Measurements from ENCODE around the gene IL6R. TPM values are rescaled to one million over a fixed set of nuclear protein-coding genes. Genes with fewer than 3 reads are reported as not detected.
"Not testable (repeated sequence)": the region's sequence is repeated elsewhere in the genome, so short reads cannot be mapped to it uniquely, and the experiment has no call there.

The IL6R gene
- total and polyA plus RNA-seq, 3 experiments from 2014 or later, result 2.8 to 12.8 (median 3.8) TPM

DNA sequence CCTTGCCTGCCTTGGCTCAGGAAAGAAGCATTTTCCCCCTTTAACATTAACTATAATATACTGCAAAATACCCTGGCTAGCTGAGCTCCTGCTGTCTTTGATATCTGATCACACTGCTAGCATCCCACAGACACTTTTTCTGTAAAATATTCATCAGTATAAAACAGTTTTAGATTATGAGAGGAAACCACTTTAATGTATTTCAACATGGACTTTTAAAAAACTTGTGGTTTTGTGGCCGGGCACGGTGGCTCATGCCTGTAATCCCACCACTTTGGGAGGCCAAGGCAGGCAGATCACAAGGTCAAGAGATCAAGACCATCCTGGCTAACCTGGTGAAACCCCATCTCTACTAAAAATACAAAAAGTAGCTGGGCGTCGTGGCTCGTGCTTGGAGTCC, 81.6 kb downstream of the IL6R start:
- H3K9me3 ChIP-seq (ENCODE audit: low read length); H3K27ac Mint-ChIP-seq; H3K36me3 Mint-ChIP-seq; H3K4me3 ChIP-seq (ENCODE audit: low read length); H3K4me3 Mint-ChIP-seq; H3K27me3 ChIP-seq (ENCODE audit: insufficient read depth, low read length, poor library complexity, severe bottlenecking); H3K4me1 ChIP-seq (ENCODE audit: insufficient read depth, low read length); H3K9me3 Mint-ChIP-seq; H3K27ac ChIP-seq (ENCODE audit: low read depth, low read length); POLR2A ChIA-PET; DNase-seq; H3K27me3 Mint-ChIP-seq; H3K36me3 ChIP-seq (ENCODE audit: insufficient read depth, low read length); H3K4me1 Mint-ChIP-seq: not testable (repeated sequence)
- CTCF ChIA-PET, result interaction anchor here (0.8 kb wide), 1 partner anchor 273 kb away, joined by 3 read pairs; no protein-coding TSS in a partner anchor

DNA sequence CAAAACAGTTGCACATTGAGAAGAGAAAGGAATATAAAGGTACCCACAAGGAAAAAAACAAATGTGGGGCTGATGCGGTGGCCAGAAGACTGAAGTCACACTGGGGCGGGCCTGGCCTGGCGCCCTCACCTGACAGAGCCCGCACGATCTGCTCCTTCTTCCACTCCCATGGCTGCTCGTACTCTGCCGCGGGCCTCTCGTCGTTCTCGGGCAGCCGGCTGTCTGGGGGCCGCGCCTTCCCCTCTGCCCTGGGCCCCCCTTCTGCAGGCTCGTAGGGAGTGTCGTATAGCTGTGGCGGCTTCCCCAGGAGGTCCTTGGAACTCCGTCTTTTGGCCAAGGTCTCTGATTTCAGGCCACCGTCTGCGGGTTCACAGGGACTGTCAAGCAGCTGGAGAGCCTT, 83.8 kb downstream of the IL6R start:
- no peaks in the 10 kb centered on the region for H3K27me3 ChIP-seq (ENCODE audit: insufficient read depth, low read length, poor library complexity, severe bottlenecking)
- Mint-ChIP-seq H3K4me1 (peaks cover 19 to 25% (median 24%) of the 10 kb centered on the region in 3 donors), H3K27me3 (peaks cover 0 to 1% of the 10 kb centered on the region in 2 donors), H3K36me3 (no peaks in the 10 kb centered on the region), H3K4me3 (no peak overlapping the region), H3K9me3 (no peaks in the 10 kb centered on the region), H3K27ac (no peak overlapping the region)
- ChIA-PET POLR2A (no interaction called here), CTCF (no interaction called here)
- peaks cover 18% of the 10 kb centered on the region for H3K4me1 ChIP-seq (ENCODE audit: insufficient read depth, low read length)
- no peaks in the 10 kb centered on the region for H3K9me3 ChIP-seq (ENCODE audit: low read length)
- no peak overlapping the region for H3K27ac ChIP-seq (ENCODE audit: low read depth, low read length)
- H3K36me3 ChIP-seq (ENCODE audit: insufficient read depth, low read length), result no peaks in the 10 kb centered on the region
- DNase-seq, result no peak
- H3K4me3 ChIP-seq (ENCODE audit: low read length), result no peak overlapping the region

DNA sequence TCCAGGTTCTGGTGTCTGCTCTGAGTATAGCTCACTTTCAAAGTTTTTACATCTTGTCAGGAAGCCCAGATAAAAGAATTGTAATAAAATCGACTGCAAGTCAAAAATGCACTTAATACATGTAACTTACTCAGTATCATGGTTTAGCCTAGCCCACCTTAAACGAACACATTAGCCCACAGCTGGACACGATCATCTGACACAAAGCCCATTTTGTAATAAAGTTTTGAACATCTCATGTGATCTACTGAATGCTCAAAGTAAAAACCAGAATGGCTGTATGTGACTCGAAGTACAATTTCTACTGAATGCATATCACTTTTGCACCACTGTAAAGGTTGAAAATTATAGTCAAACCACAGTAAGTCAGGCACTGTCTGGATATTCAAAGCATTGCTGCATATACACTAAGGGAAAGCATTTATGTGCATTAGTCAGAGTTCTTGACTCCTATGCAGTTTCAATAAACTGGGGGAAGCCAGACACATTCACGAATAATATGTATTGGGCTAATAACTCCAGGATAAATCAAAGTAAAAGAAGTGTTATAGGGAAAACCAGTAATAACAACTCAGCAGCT, 84.6 kb downstream of the IL6R start:
- Histone ChIP-seq H3K27ac (ENCODE audit: low read depth, low read length) (no peak overlapping the region), H3K27me3 (ENCODE audit: insufficient read depth, low read length, poor library complexity, severe bottlenecking) (no peaks in the 10 kb centered on the region), H3K9me3 (ENCODE audit: low read length) (no peaks in the 10 kb centered on the region), H3K36me3 (ENCODE audit: insufficient read depth, low read length) (no peaks in the 10 kb centered on the region), H3K4me3 (ENCODE audit: low read length) (no peak overlapping the region), H3K4me1 (ENCODE audit: insufficient read depth, low read length) (peaks cover 19% of the 10 kb centered on the region)
- Mint-ChIP-seq H3K36me3 (no peaks in the 10 kb centered on the region), H3K27ac (no peak overlapping the region), H3K9me3 (no peaks in the 10 kb centered on the region), H3K4me1 (peaks cover 21 to 27% (median 25%) of the 10 kb centered on the region in 3 donors), H3K4me3 (no peak overlapping the region), H3K27me3 (peaks cover 0 to 1% of the 10 kb centered on the region in 2 donors)
- ChIA-PET POLR2A (no interaction called here), CTCF (interaction anchor here (1.1 to 1.8 kb wide), 2 partner anchors 9 to 10 kb away, joined by 3 to 4 read pairs; no protein-coding TSS in a partner anchor)
- DNase-seq, result no peak

DNA sequence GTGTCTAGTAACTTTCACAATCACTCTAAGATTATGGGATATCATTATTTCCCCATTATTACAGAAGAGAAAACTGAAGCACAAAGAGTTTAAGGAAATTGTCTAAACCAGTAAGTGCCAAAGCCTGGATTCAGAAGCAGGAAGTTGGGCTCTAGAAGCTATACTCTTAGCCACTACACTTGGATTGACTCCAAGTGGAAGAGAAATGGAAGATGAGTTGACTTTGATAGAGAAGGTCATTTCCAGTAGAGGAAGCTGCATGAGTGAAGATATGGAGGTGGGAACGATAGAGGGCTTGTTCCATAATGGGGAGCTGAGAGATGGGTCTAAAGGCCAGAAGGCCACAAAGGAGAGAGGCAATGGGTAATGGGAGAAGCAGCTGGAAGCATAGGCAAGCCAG, 85.2 kb downstream of the IL6R start:
- ChIA-PET CTCF (interaction anchor here (0.9 to 1.8 kb wide), 3 partner anchors 10 to 42 kb away, joined by 3 to 4 read pairs (median 3); no protein-coding TSS in a partner anchor), POLR2A (no interaction called here)
- H3K4me3 ChIP-seq (ENCODE audit: low read length), result no peak overlapping the region
- no peaks in the 10 kb centered on the region for H3K27me3 ChIP-seq (ENCODE audit: insufficient read depth, low read length, poor library complexity, severe bottlenecking)
- H3K27ac Mint-ChIP-seq, result no peak overlapping the region
- peaks cover 0 to 1% of the 10 kb centered on the region in 2 donors for H3K27me3 Mint-ChIP-seq
- DNase-seq, result no peak
- H3K27ac ChIP-seq (ENCODE audit: low read depth, low read length), result no peak overlapping the region
- H3K9me3 Mint-ChIP-seq, result no peaks in the 10 kb centered on the region
- H3K4me1 ChIP-seq (ENCODE audit: insufficient read depth, low read length), result peaks cover 20% of the 10 kb centered on the region
- H3K36me3 Mint-ChIP-seq, result no peaks in the 10 kb centered on the region
- H3K4me3 Mint-ChIP-seq, result no peak overlapping the region
- H3K9me3 ChIP-seq (ENCODE audit: low read length), result no peaks in the 10 kb centered on the region
- H3K36me3 ChIP-seq (ENCODE audit: insufficient read depth, low read length), result no peaks in the 10 kb centered on the region
- peaks cover 21 to 27% (median 26%) of the 10 kb centered on the region in 3 donors for H3K4me1 Mint-ChIP-seq

DNA sequence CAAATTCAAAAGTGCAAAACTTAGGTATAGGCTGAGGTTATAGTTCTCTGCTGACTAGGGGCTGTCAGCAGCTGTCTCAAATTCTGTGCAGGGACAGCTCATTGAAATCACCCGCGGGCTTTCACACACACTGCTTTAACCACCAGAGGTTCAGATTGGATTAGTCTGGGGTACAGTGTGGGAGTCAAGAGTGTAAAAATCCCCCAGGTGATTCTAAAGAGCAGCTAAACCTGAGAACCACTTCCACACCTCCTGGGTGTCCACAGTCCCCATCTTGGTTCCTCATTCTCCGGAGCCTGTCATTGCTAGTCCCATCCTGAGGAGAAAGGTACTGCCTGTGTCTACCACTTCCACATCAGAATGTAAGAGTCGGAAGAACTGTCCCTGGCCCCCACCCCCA, 87.0 kb downstream of the IL6R start:
- no peaks in the 10 kb centered on the region for H3K27me3 ChIP-seq (ENCODE audit: insufficient read depth, low read length, poor library complexity, severe bottlenecking)
- Mint-ChIP-seq H3K36me3 (no peaks in the 10 kb centered on the region), H3K4me3 (peak overlapping the region in 2 of 7 donors; percentile 48 to 53), H3K27ac (peak overlapping the region in 4 of 8 donors; percentile 74 to 90 (median 80)), H3K4me1 (peaks cover 32 to 39% (median 35%) of the 10 kb centered on the region in 3 donors), H3K27me3 (peaks cover 1 to 3% of the 10 kb centered on the region in 2 donors), H3K9me3 (no peaks in the 10 kb centered on the region)
- ChIA-PET CTCF (interaction anchor here (1.1 kb wide), 1 partner anchor 55 kb away, joined by 3 read pairs; no protein-coding TSS in a partner anchor), POLR2A (no interaction called here)
- H3K36me3 ChIP-seq (ENCODE audit: insufficient read depth, low read length), result no peaks in the 10 kb centered on the region
- DNase-seq, result no peak
- no peak overlapping the region for H3K27ac ChIP-seq (ENCODE audit: low read depth, low read length)
- H3K4me3 ChIP-seq (ENCODE audit: low read length), result no peak overlapping the region
- H3K9me3 ChIP-seq (ENCODE audit: low read length), result no peaks in the 10 kb centered on the region
- H3K4me1 ChIP-seq (ENCODE audit: insufficient read depth, low read length), result peaks cover 37% of the 10 kb centered on the region

DNA sequence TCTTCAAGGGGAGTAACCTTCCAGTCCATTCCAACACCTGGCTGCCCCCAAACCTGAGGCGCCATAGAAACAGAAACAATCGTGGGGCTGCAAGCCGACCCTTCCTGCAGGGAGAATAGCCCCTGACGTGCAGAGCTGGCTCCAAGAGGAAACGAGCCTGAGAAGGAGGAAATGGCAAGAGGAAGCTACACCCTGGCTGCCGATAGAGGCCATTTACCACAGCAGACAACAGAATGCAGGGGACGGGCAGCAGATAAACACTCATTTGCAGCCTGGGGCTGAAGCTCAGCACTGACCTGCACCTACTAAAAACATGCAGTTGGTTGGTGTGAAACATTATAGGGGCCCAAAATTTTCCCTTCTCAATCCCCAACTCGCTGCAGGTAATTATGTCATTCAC, 88.1 kb downstream of the IL6R start:
- peak overlapping the region; percentile 21 to 85 (median 76) for H3K4me3 Mint-ChIP-seq
- DNase-seq, result peak in 1 of 5 donors; percentile 49
- CTCF ChIA-PET, result interaction anchor here (1.4 kb wide), 1 partner anchor 385 kb away, joined by 5 read pairs; no protein-coding TSS in a partner anchor
- no peaks in the 10 kb centered on the region for H3K9me3 Mint-ChIP-seq
- H3K4me3 ChIP-seq (ENCODE audit: low read length), result no peak overlapping the region
- H3K27me3 Mint-ChIP-seq, result peaks cover 1 to 4% of the 10 kb centered on the region in 2 donors
- peak overlapping the region in 6 of 8 donors; percentile 4 to 90 (median 68) for H3K27ac Mint-ChIP-seq
- H3K27ac ChIP-seq (ENCODE audit: low read depth, low read length), result no peak overlapping the region
- POLR2A ChIA-PET, result no interaction called here
- peaks cover 39% of the 10 kb centered on the region for H3K4me1 ChIP-seq (ENCODE audit: insufficient read depth, low read length)
- H3K36me3 ChIP-seq (ENCODE audit: insufficient read depth, low read length), result no peaks in the 10 kb centered on the region
- H3K36me3 Mint-ChIP-seq, result no peaks in the 10 kb centered on the region
- peaks cover 35 to 40% (median 36%) of the 10 kb centered on the region in 3 donors for H3K4me1 Mint-ChIP-seq
- H3K27me3 ChIP-seq (ENCODE audit: insufficient read depth, low read length, poor library complexity, severe bottlenecking), result no peaks in the 10 kb centered on the region
- H3K9me3 ChIP-seq (ENCODE audit: low read length), result no peaks in the 10 kb centered on the region

DNA sequence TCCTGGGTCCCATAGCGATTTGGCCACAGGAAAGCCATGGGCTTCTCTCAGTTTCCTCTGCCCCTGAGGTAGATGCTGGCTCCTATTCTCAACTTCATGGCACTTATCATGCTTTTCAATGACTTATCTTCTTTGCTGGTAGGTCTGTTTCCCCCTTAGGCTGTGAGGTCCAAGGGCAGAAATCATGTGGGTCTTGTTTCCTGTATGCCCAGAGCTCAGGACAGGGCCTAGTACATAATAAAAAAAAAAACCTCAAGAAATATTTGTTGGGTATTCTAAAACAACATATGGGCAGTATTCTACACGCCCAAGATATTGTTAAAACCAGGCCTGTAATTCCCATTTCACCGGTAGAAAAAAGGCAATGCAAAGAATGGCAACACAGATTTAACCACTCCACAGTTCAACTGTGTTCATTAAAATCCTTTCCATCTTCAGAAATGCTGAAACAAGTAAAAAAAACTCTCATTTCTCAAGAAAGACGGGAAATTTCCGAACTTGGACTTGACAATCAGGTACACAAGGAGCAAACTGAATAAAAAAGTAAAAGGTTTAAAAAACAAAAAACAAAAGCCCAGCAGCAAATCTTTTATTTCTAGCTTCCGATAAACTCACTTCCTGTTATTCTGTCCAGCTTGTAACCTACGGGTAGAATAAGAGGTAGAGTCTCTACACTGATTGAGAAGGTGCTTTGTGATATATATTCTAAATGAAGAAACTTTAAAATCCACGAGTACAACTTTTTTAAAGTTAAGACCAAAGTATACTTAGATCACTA, 90.5 kb downstream of the IL6R start:
- H3K36me3 Mint-ChIP-seq, result no peaks in the 10 kb centered on the region
- no peaks in the 10 kb centered on the region for H3K9me3 Mint-ChIP-seq
- H3K4me3 ChIP-seq (ENCODE audit: low read length), result no peak overlapping the region
- no peaks in the 10 kb centered on the region for H3K9me3 ChIP-seq (ENCODE audit: low read length)
- H3K4me3 Mint-ChIP-seq, result no peak overlapping the region
- peaks cover 39% of the 10 kb centered on the region for H3K4me1 ChIP-seq (ENCODE audit: insufficient read depth, low read length)
- H3K4me1 Mint-ChIP-seq, result peaks cover 35 to 40% (median 39%) of the 10 kb centered on the region in 3 donors
- no peaks in the 10 kb centered on the region for H3K36me3 ChIP-seq (ENCODE audit: insufficient read depth, low read length)
- ChIA-PET CTCF (no interaction called here), POLR2A (no interaction called here)
- no peak for DNase-seq
- H3K27ac ChIP-seq (ENCODE audit: low read depth, low read length), result no peak overlapping the region
- H3K27ac Mint-ChIP-seq, result peak overlapping the region in 2 of 8 donors; percentile 44 to 64
- H3K27me3 ChIP-seq (ENCODE audit: insufficient read depth, low read length, poor library complexity, severe bottlenecking), result peaks cover 3% of the 10 kb centered on the region
- peaks cover 11 to 26% of the 10 kb centered on the region in 2 donors for H3K27me3 Mint-ChIP-seq

DNA sequence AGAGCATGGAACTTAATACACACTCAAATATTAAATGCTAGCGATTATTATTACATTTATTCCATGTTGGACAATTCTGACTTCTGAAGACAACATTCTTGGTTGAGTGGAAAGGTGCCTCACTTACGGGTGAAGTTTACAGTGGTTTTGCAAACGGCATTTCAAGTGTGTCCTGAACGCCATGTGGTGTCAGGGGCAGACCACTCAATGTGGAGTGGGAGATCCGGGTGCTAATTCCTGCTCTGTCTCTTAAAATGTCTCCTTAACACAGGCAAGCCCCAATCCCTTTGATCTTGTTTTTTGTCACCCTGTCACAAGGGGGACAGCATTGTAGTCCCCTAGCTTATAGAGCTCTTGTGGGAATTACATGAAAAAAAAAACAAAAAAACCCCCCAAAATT, 91.2 kb downstream of the IL6R start:
- H3K36me3 ChIP-seq (ENCODE audit: insufficient read depth, low read length), result no peaks in the 10 kb centered on the region
- Mint-ChIP-seq H3K9me3 (no peaks in the 10 kb centered on the region), H3K4me3 (no peak overlapping the region), H3K27ac (no peak overlapping the region), H3K4me1 (peaks cover 35 to 44% (median 39%) of the 10 kb centered on the region in 3 donors), H3K27me3 (peaks cover 18 to 33% of the 10 kb centered on the region in 2 donors), H3K36me3 (no peaks in the 10 kb centered on the region)
- peaks cover 42% of the 10 kb centered on the region for H3K4me1 ChIP-seq (ENCODE audit: insufficient read depth, low read length)
- no peak for DNase-seq
- H3K9me3 ChIP-seq (ENCODE audit: low read length), result no peaks in the 10 kb centered on the region
- no peak overlapping the region for H3K27ac ChIP-seq (ENCODE audit: low read depth, low read length)
- ChIA-PET POLR2A (no interaction called here), CTCF (no interaction called here)
- no peak overlapping the region for H3K4me3 ChIP-seq (ENCODE audit: low read length)
- peaks cover 10% of the 10 kb centered on the region for H3K27me3 ChIP-seq (ENCODE audit: insufficient read depth, low read length, poor library complexity, severe bottlenecking)

Data from CD8-positive, alpha-beta memory T cell (primary cell).